ENCODE measurements around the gene IGF2BP1. TPM values are rescaled to one million over a fixed set of nuclear protein-coding genes. Genes with fewer than 3 reads are reported as not detected.
A peak's percentile ranks its signal among the peaks of the same experiment; 100 is the strongest.

IGF2BP1 gene
- total RNA-seq, result not detected

GRCh38 chr17:48997103-48997826, at the start of gene IGF2BP1:
IGF2BP1 (plus strand) TSS chr17:48997385; CDS start chr17:48997746, 361 bp downstream.
- no peaks in the 10 kb centered on the region for H3K9me3 Mint-ChIP-seq
- H3K27me3 Mint-ChIP-seq, result peaks cover 83% of the 10 kb centered on the region
- CTCF ChIA-PET, result interaction anchor here (0.6 kb wide), 1 partner anchor 197 kb away, joined by 6 read pairs; no protein-coding TSS in a partner anchor
- no peaks in the 10 kb centered on the region for H3K36me3 Mint-ChIP-seq (ENCODE audit: low read depth)
- POLR2A ChIA-PET, result interaction anchor here (0.7 kb wide), 1 partner anchor 195 kb away, joined by 4 read pairs; no protein-coding TSS in a partner anchor
- DNase-seq, result no peak
- H3K4me1 Mint-ChIP-seq, result peaks cover 31% of the 10 kb centered on the region
- peak within 1 kb of the TSS; percentile 17 for H3K4me3 Mint-ChIP-seq
- no peak within 1 kb of the TSS for H3K27ac Mint-ChIP-seq

DNA sequence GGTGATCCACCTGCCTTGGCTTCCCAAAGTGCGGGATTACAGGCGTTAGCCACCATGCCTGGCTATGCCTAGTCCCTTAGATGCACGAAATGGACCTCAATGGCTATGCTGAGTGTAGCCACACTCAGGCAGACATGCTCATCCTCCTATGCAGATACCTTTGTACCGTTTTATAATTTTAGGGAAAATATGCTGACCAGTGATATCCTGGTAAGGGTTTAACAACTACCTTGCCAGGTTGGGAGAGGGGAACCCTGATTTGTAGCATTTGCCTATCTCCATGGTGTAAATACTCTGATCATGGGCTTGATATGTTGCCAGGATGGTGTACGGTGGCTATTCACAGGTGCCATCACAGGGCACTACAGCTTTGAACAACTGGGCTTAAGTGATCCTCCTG, 45.6 kb upstream of the IGF2BP1 start:
- Mint-ChIP-seq H3K4me1 (peaks cover 3% of the 10 kb centered on the region), H3K4me3 (no peak overlapping the region), H3K27me3 (peaks cover 9% of the 10 kb centered on the region), H3K36me3 (ENCODE audit: low read depth) (no peaks in the 10 kb centered on the region), H3K9me3 (no peaks in the 10 kb centered on the region), H3K27ac (no peak overlapping the region)
- no peak for DNase-seq
- POLR2A ChIA-PET, result no interaction called here
- CTCF ChIA-PET, result interaction anchor here (1.4 kb wide), 1 partner anchor 67 kb away, joined by 3 read pairs; no protein-coding TSS in a partner anchor

GRCh38 chr17:48952904-48953303, 44.3 kb upstream of the IGF2BP1 start:
- CTCF ChIA-PET, result interaction anchor here (1.0 to 1.4 kb wide), 2 partner anchors 69 to 79 kb away, joined by 3 read pairs; no protein-coding TSS in a partner anchor
- peaks cover 7% of the 10 kb centered on the region for H3K27me3 Mint-ChIP-seq
- POLR2A ChIA-PET, result interaction anchor here (1.0 kb wide), 1 partner anchor 9 kb away, joined by 3 read pairs; the partner anchor contains the start of gene SNF8

GRCh38 chr17:48954300-48954755, 42.9 kb upstream of the IGF2BP1 start:
- Mint-ChIP-seq H3K4me3 (no peak overlapping the region), H3K4me1 (peaks cover 6% of the 10 kb centered on the region), H3K36me3 (ENCODE audit: low read depth) (no peaks in the 10 kb centered on the region), H3K27me3 (peaks cover 12% of the 10 kb centered on the region), H3K9me3 (no peaks in the 10 kb centered on the region), H3K27ac (no peak overlapping the region)
- DNase-seq, result no peak
- CTCF ChIA-PET, result no interaction called here
- POLR2A ChIA-PET, result no interaction called here

More at GRCh38 chr17:48952904-48953303, 44.3 kb upstream of the IGF2BP1 start:
- Mint-ChIP-seq H3K27ac (no peak overlapping the region), H3K4me1 (peaks cover 6% of the 10 kb centered on the region), H3K4me3 (no peak overlapping the region), H3K9me3 (no peaks in the 10 kb centered on the region), H3K36me3 (ENCODE audit: low read depth) (no peaks in the 10 kb centered on the region)
- DNase-seq, result no peak

GRCh38 chr17:48960834-48961515, 36.2 kb upstream of the IGF2BP1 start:
- ChIA-PET CTCF (interaction anchor here (0.5 kb wide), 1 partner anchor 376 kb away, joined by 4 read pairs; no protein-coding TSS in a partner anchor), POLR2A (interaction anchor here (1.1 kb wide), 1 partner anchor 17 kb away, joined by 6 read pairs; the partner anchor contains the start of gene SNF8)
- Mint-ChIP-seq H3K27me3 (peaks cover 32% of the 10 kb centered on the region), H3K27ac (no peak overlapping the region), H3K4me3 (no peak overlapping the region), H3K9me3 (no peaks in the 10 kb centered on the region), H3K36me3 (ENCODE audit: low read depth) (no peaks in the 10 kb centered on the region), H3K4me1 (peaks cover 3% of the 10 kb centered on the region)
- DNase-seq, result no peak

DNA sequence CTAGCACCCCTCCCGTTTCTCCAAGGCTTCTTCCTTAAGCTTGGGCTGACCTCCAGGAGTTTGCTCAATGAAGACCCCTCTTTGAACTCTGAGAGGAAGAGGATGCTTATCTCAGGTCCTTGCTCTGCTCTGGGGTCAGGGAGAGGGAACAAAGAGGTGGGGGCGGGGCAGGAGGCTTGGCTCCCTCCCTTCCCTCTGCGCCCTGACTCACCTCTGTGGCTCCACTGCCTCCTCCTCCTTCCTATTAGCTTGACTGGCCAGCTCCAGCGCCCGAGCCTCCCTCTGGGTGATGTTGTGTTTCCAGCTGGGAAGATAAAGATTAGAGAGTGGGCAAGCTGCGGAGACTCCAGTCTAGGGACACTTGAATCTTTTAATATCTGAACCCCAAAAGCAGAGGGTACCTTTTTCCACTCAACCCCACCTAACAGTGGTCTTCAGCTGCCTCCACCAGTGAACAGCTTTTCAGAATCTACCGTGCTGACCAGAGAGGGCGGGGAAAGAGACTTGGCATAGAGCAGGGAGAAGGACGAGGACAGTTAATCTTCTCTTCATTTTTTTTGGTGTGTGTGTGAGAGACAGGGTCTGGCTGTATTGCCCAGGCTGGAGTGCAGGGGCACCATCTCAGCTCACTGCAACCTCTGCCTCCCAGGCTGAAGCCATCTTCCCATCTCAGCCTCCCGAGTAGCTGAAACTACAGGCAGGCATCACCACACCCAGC, 35.5 kb upstream of the IGF2BP1 start:
- Mint-ChIP-seq H3K4me3 (no peak overlapping the region), H3K4me1 (peaks cover 2% of the 10 kb centered on the region), H3K27ac (no peak overlapping the region), H3K9me3 (no peaks in the 10 kb centered on the region), H3K36me3 (ENCODE audit: low read depth) (no peaks in the 10 kb centered on the region), H3K27me3 (peaks cover 32% of the 10 kb centered on the region)
- no peak for DNase-seq
- ChIA-PET POLR2A (interaction anchor here (1.5 kb wide), 1 partner anchor 17 kb away, joined by 8 read pairs; the partner anchor contains the start of gene SNF8), CTCF (no interaction called here)

GRCh38 chr17:48970224-48970623, 27.0 kb upstream of the IGF2BP1 start:
- no peaks in the 10 kb centered on the region for H3K36me3 Mint-ChIP-seq (ENCODE audit: low read depth)
- no peaks in the 10 kb centered on the region for H3K9me3 Mint-ChIP-seq
- H3K27me3 Mint-ChIP-seq, result peaks cover 44% of the 10 kb centered on the region
- no peak overlapping the region for H3K4me3 Mint-ChIP-seq
- DNase-seq, result no peak
- CTCF ChIA-PET, result interaction anchor here (1.3 kb wide), 1 partner anchor 91 kb away, joined by 3 read pairs; no protein-coding TSS in a partner anchor
- POLR2A ChIA-PET, result no interaction called here
- no peaks in the 10 kb centered on the region for H3K4me1 Mint-ChIP-seq
- no peak overlapping the region for H3K27ac Mint-ChIP-seq

GRCh38 chr17:48970865-48971687, 26.1 kb upstream of the IGF2BP1 start:
- CTCF ChIA-PET, result interaction anchor here (1.3 kb wide), 1 partner anchor 92 kb away, joined by 3 read pairs; no protein-coding TSS in a partner anchor

DNA sequence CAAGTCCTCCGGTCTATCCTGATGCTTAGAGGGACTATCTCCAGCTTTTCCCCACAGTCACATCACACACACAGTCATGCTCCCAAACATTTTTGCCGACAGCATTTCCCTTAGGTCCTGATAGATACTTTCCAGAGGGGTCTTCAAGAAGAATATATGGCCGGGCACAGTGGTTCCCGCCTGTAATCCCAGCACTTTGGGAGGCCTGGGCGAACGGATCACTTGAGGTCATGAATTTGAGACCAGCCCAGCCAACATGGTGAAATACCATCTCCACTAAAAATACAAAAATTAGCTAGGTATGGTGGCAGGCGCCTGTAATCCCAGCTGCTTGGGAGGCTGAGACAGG, 24.5 kb upstream of the IGF2BP1 start:
- H3K27ac Mint-ChIP-seq, result no peak overlapping the region
- H3K36me3 Mint-ChIP-seq (ENCODE audit: low read depth), result no peaks in the 10 kb centered on the region
- peaks cover 41% of the 10 kb centered on the region for H3K27me3 Mint-ChIP-seq
- POLR2A ChIA-PET, result no interaction called here
- no peaks in the 10 kb centered on the region for H3K9me3 Mint-ChIP-seq
- CTCF ChIA-PET, result interaction anchor here (0.6 to 0.9 kb wide), 3 partner anchors 76 to 1417 kb away, joined by 3 to 8 read pairs (median 3); no protein-coding TSS in a partner anchor
- H3K4me3 Mint-ChIP-seq, result no peak overlapping the region
- no peak for DNase-seq
- H3K4me1 Mint-ChIP-seq, result no peaks in the 10 kb centered on the region

More at GRCh38 chr17:48970865-48971687, 26.1 kb upstream of the IGF2BP1 start:
- POLR2A ChIA-PET, result no interaction called here
- no peak overlapping the region for H3K27ac Mint-ChIP-seq
- H3K4me1 Mint-ChIP-seq, result no peaks in the 10 kb centered on the region
- no peaks in the 10 kb centered on the region for H3K36me3 Mint-ChIP-seq (ENCODE audit: low read depth)
- no peaks in the 10 kb centered on the region for H3K9me3 Mint-ChIP-seq
- no peak overlapping the region for H3K4me3 Mint-ChIP-seq
- DNase-seq, result no peak
- H3K27me3 Mint-ChIP-seq, result peaks cover 43% of the 10 kb centered on the region

GRCh38 chr17:48973806-48974205, 23.4 kb upstream of the IGF2BP1 start:
- no peaks in the 10 kb centered on the region for H3K36me3 Mint-ChIP-seq (ENCODE audit: low read depth)
- POLR2A ChIA-PET, result no interaction called here
- no peaks in the 10 kb centered on the region for H3K9me3 Mint-ChIP-seq

GRCh38 chr17:48981927-48982539, 15.2 kb upstream of the IGF2BP1 start:
- Mint-ChIP-seq H3K36me3 (ENCODE audit: low read depth) (no peaks in the 10 kb centered on the region), H3K27ac (no peak overlapping the region), H3K4me1 (no peaks in the 10 kb centered on the region), H3K27me3 (peaks cover 9% of the 10 kb centered on the region), H3K9me3 (no peaks in the 10 kb centered on the region), H3K4me3 (no peak overlapping the region)
- ChIA-PET POLR2A (no interaction called here), CTCF (no interaction called here)
- no peak for DNase-seq

More at GRCh38 chr17:48973806-48974205, 23.4 kb upstream of the IGF2BP1 start:
- DNase-seq, result no peak
- no peaks in the 10 kb centered on the region for H3K4me1 Mint-ChIP-seq
- no peak overlapping the region for H3K27ac Mint-ChIP-seq
- H3K27me3 Mint-ChIP-seq, result peaks cover 34% of the 10 kb centered on the region
- H3K4me3 Mint-ChIP-seq, result no peak overlapping the region
- CTCF ChIA-PET, result interaction anchor here (0.9 to 1.5 kb wide), 2 partner anchors 59 to 89 kb away, joined by 3 to 4 read pairs; no protein-coding TSS in a partner anchor
